HG02973 (cell line): ENCODE data around the gene PCSK2.
"Not testable (repeated sequence)": the region's sequence is repeated elsewhere in the genome, so short reads cannot be mapped to it uniquely, and the experiment has no call there.

Experiments
- ATAC-seq: cut with Tn5 transposase; IDR thresholded peaks from one replicate; pipeline ENCODE4 v1.9.1; 2021; ENCODE audit warnings: moderate library complexity; ENCODE audit not compliant: unreplicated experiment

The PCSK2 gene, protein sequence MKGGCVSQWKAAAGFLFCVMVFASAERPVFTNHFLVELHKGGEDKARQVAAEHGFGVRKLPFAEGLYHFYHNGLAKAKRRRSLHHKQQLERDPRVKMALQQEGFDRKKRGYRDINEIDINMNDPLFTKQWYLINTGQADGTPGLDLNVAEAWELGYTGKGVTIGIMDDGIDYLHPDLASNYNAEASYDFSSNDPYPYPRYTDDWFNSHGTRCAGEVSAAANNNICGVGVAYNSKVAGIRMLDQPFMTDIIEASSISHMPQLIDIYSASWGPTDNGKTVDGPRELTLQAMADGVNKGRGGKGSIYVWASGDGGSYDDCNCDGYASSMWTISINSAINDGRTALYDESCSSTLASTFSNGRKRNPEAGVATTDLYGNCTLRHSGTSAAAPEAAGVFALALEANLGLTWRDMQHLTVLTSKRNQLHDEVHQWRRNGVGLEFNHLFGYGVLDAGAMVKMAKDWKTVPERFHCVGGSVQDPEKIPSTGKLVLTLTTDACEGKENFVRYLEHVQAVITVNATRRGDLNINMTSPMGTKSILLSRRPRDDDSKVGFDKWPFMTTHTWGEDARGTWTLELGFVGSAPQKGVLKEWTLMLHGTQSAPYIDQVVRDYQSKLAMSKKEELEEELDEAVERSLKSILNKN

DNA sequence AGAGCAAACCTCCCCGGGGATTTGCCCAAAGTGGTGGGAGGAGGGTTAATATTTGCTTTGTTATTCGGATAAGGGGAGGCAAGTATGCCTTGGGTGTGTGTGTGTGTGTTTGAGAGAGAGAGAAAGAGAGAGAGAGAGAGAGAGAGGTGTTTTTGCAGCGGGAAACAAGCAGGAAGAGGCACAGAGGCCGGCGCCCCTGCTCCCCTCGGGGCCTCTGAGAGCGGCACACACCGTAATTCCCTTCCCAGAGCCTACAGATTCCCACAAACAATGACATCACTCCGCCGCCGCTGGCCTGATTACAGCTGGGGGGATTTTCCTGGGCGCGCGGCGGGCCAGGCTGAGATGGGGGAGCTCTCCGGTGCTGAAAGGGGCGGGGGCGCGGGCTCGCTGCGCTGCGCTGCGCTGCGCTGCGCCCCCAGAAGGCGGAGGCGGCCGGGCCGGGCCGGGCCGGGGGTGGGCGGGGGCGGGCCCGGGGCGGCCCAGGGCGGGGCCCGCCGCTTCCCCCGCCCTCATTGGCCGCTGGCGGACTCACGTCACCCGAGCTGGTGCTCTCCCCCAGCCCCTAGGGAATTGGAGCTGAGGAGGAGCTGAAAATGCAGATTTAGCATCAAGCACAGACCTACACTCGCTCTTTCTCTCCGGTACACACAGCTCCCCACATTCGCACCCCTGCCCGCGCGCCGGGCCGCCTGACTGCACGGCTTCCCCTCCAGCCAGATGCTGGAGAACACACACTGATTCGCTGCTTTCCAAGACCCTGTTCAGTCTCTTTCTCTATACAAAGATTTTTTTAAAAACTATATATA is at the start of gene PCSK2:
Gene PCSK2, plus strand, starts transcription at position 631 of the 809 bp plus-strand sequence. CDS start 266 bp downstream, outside the sequence.
- ATAC-seq, result no peak

DNA sequence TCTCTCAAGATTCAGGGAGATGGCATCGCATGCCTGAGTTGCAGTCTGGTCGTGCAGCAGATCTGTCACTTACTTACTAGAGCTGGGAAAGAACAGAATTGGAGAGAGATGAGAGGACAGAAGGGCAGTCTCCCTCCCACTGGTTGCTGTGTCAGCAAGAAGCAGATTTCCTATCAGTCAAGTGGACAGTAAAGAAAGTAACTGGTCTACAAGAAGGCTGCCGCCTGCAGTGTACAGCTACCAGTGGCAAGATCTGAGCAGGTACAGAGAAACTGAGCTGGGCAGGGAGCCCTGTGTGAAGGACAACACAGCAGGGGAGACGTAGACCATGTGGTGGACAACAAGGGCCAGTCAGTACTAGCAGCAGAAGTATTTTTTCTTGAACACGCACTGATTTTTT is 49.5 kb upstream of the PCSK2 start:
- ATAC-seq, result no peak

DNA sequence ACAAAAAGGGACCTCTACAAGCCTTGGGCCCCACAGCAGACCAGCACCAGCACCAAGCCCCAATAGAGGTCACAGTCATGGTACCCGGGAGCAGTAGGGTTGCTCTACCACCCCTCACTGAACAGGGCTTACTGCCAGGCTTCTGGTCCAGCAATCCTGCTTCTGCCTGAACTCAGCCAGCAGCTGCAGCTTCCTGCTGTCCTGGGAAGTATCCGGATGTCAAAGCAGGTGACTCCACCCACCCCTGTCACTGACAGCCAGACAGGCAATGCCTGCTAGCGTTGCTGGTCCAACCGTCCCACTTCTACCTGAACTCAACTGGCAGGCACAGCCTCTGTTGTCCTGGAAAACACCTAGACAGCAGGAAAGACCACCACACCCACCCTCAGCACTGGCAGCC is 47.0 kb upstream of the PCSK2 start:
- ATAC-seq, result no peak

DNA sequence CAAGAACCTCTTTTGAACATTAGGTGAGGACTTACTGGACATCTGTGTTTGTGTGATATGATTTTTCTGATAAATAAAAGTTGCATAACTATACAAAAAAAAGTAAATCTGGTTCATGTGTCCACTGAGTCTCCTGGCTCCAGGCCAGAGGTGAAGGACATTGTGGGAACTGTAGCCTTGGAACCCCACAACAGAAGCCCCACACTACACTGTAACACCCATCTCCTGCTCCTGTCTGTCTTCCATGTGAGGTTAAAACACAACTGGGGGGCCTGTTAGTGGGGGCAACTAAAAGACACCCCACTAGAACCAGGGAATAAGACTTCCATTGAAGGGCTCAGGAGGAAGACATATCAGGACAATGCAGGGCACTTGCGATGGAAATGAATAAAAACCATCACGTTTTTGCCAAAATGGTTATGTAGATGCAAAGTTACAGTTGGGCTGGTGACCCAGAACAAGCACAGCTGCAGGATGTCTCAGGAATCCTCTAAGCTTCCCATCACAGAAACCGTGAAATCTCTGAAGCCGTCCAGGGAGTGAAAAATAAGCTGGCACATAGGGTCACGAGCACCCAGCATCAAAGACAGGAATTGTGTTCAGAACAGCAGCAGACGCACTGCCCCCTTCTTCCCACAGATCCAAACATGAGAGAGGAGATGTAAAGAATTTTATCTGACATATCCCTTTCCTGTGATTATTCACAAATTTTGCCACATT is 36.7 kb upstream of the PCSK2 start:
- no peak for ATAC-seq

DNA sequence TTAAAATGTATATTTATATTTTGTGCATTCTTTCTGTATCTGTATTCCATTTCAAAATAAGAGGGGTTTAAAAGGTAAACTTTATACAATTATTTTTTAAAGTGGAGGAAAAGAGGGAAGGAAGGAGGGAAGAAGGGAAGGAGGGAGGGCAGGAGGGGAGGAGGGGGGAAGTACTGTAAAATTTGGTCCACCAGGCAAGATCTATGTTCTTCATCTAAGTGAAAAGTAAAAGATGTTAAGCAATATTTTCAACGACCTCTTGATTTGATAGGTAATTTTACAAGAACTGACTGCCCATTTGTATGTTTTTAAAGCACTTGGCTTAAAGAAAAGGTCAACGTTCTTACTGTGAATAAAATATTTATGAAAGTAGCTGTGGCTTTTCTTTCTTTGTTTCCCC is 29.8 kb upstream of the PCSK2 start:
- no peak for ATAC-seq

DNA sequence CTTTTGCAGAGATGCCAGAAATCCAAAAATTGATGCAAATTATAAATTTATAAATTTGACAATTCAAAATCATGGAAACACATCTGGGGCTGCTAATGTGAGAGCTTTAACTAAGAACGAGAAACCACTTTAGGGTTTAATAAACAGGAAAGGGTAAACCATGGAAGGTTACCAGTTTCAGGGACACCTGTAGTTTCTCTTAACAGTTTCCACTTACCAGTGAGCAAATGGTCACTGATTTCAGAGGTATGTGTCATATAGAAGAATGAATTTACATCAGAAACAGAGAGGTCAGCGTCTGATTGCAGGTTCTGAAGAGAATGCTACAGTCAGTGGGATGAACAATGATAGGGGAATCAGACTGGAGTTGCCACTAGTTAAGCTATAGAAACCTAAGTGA is 24.8 kb upstream of the PCSK2 start:
- no peak for ATAC-seq

DNA sequence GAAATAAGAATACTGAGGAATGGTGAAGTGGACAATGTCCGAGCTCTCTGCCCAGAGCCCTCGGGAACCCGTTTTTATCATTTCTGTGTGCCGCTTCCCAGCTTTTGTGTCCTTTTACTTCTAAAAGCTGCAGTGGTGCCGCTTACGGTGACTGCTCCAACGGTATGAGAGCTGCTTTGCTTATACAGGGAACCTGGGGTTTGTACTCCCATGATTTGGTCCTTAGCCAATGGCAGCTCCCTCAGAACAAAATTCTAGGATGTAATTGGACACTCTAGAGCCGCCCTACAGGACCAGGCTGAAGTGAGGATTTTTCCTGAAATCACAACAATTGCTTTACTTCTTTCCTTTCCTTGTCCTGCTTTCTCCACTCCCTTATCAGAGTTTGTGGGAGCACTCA is 24.2 kb upstream of the PCSK2 start:
- no peak for ATAC-seq

DNA sequence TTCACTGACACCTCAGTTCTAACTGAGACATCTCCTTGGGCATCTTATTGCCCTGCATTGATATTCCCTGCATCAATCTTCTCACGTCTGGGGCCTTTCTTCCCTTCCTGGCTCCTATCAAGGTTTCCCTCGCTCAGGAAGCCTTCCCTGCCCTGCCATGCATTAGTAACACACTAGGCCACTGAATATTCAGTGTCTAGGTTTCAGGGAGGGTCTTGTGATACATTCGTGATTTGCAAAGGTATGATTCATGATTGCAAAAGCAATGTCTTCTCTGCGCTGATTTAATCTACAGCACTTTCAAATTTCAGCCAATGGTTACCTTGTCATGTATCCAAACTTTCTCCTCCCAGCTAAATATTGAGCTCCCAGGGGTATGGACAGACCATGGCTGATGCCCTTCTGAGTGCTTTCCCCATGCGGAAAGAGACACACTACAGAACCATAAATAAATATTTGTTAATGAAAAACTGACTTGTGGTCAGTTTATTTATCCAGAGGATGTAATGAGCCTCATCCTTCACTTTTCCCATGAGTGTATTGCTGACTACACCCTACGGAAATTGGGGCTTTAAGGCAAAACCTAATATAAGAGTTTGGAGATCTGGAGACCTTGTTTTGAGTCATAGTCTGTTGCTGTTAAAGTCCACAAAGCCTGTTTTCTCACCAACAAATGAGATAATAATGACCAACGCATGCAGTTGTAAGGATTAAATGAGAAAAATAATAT is 21.6 kb upstream of the PCSK2 start:
- ATAC-seq, result no peak

DNA sequence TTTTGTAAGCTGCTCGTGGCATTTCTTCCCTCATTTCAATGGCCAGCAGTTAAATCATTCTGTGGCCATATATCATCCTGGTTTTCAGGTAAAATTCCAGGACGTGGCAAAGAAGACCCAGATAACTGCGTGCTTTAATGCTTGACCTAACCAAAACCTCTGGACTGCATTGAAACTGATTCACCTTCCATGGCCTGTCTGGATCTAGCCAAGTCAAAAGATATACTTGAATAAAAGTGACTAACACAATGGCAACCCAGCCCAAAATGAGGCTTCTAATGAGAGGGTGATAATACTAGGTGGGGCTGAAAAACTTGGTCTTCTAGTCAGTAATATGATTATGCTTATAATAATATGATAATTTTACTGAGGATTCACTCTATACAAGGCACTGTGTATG is 16.5 kb upstream of the PCSK2 start:
- ATAC-seq, result no peak

DNA sequence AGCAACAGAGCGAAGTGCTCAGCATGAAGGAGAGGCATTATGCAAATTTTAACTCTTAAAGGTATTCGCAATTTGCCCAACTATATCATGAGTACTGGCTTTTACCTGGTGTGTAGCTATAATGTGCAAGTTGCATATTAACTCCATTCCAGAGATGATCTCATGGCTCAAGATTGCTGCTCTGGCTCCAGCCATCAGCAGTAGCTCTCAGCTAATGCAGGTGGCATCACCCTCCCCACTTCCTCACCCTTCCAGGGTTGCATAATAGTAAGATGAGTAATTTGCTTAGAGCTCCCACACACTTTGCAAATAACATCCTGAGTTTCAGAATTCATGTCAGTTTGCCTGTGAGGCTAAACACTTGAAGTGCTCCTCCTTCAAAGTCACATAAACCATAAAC is 15.9 kb upstream of the PCSK2 start:
- ATAC-seq, result no peak

DNA sequence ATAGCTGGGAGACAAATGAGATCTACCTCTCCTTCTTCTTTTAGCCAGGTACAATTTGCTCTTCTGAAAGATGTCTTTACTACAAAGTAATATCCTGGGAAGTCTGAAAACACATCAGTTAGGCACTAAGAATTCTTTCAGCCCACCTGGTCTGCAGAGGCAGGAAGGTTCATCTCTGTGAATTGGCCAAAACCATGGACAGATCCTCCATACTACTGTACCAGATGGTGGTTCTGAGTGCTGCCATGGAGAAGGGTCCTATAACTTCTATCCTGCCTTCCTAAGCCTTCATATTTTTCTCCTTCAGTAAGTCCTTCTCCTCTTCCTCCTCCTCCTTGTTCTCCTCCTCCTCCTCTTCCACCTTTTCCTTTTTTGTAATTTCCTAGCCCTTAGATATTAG is 11.7 kb upstream of the PCSK2 start:
- ATAC-seq, result no peak

DNA sequence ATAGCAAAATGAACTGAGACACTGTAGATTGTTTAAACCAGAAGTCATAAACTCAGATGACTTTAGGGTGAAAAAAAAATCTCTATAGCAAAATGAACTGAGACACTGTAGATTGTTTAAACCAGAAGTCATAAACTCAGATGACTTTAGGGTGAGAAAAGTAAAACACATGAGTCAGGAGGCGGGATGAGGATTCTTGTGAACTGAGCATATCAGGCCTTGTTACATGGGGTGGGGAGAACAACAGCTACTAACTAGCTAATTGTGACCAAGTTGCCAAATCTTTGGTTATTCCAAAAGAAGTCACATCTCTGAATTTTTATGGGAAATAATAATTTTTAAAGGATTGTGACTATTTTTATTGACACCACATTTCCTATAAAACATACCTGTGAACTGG is 7.0 kb upstream of the PCSK2 start:
- ATAC-seq, result not testable (repeated sequence)

DNA sequence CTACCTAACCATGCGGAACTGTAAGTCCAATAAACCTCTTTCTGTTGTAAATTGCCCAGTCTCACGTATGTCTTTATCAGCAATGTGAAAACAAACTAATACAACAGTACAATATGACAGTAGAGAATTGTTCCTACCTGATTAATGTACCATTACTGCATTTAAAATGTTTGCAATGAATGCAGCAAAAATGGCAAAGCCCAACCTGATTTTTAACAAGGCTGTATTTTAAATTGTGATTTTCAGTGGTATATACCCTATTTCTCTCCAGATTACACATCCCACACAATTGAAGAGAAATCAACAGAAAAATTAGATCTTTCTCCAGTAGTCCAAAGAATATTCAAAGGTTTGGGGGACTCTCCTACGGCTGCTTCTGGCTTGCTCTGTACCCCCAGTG is 3.3 kb upstream of the PCSK2 start:
- ATAC-seq, result no peak

DNA sequence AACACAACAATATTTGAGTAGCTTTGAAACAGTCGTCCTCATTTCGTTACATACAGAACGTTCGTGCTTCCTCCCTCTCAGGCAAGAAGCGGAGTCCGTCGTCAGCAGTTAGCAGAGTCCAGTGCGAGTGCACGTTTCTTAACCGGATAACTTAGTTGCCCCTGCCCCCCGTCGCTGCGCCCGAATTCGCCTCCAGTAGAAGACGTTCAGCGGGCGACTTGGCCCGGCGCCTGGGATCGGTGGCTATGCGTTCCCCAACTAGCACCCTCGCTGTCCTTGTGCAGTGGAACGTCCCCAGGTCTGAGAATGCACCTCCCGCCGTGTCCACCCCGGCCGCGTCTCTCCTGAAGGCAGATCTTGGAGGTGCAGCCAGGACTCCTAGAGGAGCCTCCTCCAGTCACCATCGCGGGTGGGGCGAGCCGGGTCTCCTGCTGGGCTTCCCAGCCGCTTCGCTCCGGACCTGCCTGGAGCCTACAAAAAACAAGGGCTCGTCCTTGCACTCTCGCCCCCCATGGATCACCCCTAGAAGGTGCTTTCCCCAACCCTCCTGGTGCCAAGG is 910 bp upstream of the PCSK2 start:
- no peak for ATAC-seq

DNA sequence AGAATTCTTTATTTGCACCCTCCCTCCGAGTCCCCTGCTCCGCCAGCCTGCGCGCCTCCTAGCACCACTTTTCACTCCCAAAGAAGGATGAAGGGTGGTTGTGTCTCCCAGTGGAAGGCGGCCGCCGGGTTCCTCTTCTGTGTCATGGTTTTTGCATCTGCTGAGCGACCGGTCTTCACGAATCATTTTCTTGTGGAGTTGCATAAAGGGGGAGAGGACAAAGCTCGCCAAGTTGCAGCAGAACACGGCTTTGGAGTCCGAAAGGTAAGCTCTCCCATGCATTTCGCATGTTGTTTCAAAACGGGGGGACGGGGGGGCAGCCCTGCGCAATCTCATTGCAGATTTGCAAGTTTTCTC is 357 bp downstream of the PCSK2 start:
- ATAC-seq, result no peak

DNA sequence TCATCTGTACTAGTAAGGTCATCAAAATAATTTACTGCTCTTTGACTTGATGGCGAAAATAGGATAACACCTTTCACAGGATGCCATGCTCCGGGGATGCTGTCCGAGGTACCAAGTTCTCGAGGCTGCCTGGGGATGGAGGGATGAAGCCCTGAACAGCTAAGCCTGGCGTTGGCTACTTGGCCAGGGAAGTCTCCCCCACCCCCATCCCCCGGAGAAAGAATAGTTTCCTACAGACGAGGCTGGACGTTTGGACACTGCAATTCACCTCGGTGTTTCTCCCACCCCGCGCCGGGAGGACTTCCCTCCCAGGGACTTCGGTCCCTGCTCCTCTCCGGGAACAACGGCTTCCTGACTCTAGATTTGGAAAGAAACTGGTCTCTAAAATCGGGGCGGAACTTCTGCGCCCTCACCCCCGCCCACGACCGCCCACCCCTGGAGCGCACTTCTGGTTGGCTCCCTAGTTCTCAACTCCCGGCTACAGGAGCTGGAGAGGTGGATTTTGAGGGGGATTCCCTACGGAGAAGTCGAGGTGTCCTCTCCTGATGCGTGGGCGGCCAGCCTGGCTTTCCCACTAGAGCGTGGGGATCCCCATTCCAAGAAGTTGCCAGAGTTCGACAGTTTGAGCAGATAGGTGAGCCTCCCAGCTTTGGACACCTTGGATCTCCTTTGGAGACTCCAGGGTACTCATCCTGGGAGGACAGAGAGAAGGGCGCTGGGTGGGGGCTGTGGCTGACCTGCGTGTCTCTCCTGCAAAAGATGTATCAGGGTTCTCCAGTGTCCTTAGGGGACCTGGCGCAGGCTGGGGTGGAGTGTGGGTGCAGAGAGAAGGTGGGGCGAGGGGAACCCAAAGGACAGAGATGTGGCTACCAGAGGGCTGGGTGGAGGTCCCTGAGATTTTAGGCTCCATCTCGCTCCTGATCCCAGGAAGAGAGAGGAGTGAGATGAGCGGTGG is 1.1 kb downstream of the PCSK2 start:
- ATAC-seq, result no peak

DNA sequence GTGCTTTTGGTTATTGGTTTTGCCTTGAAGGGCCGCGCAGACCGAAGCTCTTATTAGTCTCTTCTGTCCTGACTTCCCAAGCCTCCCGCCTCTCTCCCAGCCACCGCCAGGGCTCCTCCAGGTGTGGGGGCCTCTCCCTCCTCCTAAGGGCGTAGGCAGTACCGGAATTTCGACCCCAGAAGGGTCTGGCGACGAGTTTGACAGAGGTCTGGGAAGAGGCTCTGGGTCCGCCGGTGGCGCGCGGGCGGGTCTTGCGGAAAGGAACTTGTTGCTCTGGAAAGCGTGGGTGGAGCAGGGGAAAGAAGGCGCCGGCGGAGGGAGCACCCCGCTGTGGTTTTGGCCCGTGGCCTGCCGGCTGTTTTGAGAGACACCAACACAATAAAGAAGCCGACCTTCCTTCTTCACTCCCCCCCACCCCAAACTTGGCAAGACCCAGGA is 1.8 kb downstream of the PCSK2 start:
- no peak for ATAC-seq

DNA sequence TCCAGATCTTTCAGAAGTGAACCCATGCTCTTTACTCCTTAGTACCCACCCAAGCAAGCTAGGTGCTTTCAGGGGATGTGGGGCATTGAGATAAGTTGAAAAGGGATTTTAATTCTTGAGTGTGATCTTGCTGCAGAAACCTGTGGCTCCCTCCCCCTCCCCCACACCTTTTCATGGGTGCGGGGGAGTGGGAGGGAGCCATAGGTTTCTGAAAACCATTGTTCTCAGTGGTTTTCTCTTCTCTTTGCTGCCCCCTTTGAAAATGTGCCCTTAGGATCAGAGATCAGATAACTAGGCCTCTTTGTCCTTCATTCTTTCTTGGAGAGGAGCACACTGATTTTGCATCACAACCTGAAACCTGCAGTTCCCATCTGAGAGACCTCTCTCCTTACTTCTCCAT is 2.4 kb downstream of the PCSK2 start:
- no peak for ATAC-seq

DNA sequence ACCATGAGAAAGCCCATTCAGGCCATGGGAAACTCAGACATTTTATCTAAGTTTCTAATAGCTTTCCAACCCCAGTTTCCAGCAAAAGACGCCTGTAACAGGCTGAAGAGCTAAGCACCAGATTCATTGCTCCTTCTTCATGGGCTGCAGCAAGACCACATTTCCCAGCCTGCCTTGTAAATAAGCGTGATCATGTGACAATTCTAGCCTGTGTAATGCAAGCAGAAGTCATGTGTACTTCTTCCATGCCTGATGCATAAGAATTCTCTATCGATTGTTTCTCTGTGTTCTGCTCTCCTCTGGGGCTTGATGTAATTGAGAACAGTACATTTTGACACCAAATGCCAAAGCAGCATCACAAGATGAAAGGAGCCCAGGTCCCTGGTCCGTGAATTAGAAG is 6.8 kb downstream of the PCSK2 start:
- ATAC-seq, result no peak
